H1 (cell line): ENCODE measurements around the gene ATP5MC2. TPM values are rescaled to one million over a fixed set of nuclear protein-coding genes. Genes with fewer than 3 reads are reported as not detected.

Experiments
- NANOG ChIP-seq: IDR thresholded peaks from 2 replicates; pipeline ENCODE4 v1.6.1; 2011; ENCODE audit warnings: low read length, low read depth, mild to moderate bottlenecking, inconsistent platforms; ENCODE audit not compliant: insufficient read depth, poor library complexity, severe bottlenecking
- polyA plus RNA-seq, 7 experiments: library from polyadenylated mRNA; depleted of rRNA in 3 of 7; stranded (reverse) in 5 of 7; unstranded in 2 of 7; fragments of >200 nt in 5 of 7; fragments of 200-250 nt in 2 of 7; gene quantifications; 1 replicate in 5 of 7; 2 replicates in 1 of 7; 4 replicates in 1 of 7; pipeline versions ENCODE4 v1.2.1 to v1.2.3, GENCODE V29; 2011 to 2013; ENCODE audit warnings: missing spikeins in 2 of 7, mixed read lengths in 2 of 7
- total RNA-seq: library from RNA; stranded (reverse); fragmentation: NEBNext Ultra II Directional; extraction: Animal tissue kit (Norgen Biotek cat#: 25700); gene quantifications from 2 replicates; pipeline ENCODE4 v1.2.1, GENCODE V29; 2021

ATP5MC2 gene
- total and polyA plus RNA-seq, 2 of the 8 experiments (the other 6 are each of a cell fraction or from before 2014, with no cell fraction given): 408 to 952 TPM

DNA sequence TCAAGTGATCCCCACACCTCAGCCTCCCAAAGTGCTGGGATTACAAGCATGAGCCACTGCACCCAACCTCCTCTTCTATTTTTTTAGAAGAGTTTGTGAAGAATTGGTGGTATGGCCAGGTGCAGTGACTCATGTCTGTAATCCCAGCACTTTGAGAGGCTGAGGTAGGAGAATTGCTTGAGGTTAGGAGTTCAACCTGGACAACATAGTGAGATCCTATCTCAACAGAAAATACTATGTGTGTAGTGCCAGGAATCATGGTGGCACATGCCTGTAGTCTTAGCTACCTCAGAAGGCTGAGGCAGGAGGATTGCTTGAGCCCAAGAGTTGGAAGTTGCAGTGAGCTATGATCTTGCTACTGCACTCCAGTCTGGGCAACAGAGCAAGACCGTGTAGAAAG, 44.2 kb downstream of the ATP5MC2 start (continued):
- no peak for TF ChIP-seq NANOG
